ENCODE results near the gene FANCM. TPM values are rescaled to one million over a fixed set of nuclear protein-coding genes. Genes with fewer than 3 reads are reported as not detected.

FANCM gene
- total RNA-seq, 4 donors from 2014 or later, result 2.6 to 7.1 (median 3.2) TPM

GRCh38 chr14:45194964-45195363 lies 59.2 kb downstream of the FANCM start:
- no peak for DNase-seq (ENCODE audit: extremely low spot score)
- no peak overlapping the region for H3K27ac ChIP-seq (replicated peaks in 1 of 4)
- H3K27me3 ChIP-seq, result no peaks in the 10 kb centered on the region
- H3K9me3 ChIP-seq, result no peaks in the 10 kb centered on the region
- H3K36me3 ChIP-seq, result no peaks in the 10 kb centered on the region
- intact Hi-C loops (cut with DNase I), result no loop called here
- H3K4me3 ChIP-seq, result no peak overlapping the region
- H3K4me1 ChIP-seq, result peaks cover 0 to 14% (median 2%) of the 10 kb centered on the region in 4 donors
- 89% methylated on average over 4 of the region's 4 CpGs for WGBS
- TF ChIP-seq EP300 (IDR thresholded peaks at IDR 0.05) (no peak), CTCF (IDR thresholded peaks at IDR 0.05) (no peak), POLR2A (IDR thresholded peaks at IDR 0.05; ENCODE audit: low read depth) (no peak)

GRCh38 chr14:45198551-45198950 lies 62.8 kb downstream of the FANCM start:
- 44% methylated on average over 3 of the region's 3 CpGs for WGBS
- intact Hi-C loops (cut with DNase I), result no loop called here
- no peak overlapping the region for H3K27ac ChIP-seq (replicated peaks in 1 of 4)
- H3K9me3 ChIP-seq, result no peaks in the 10 kb centered on the region
- H3K27me3 ChIP-seq, result no peaks in the 10 kb centered on the region
- peaks cover 0 to 14% (median 2%) of the 10 kb centered on the region in 4 donors for H3K4me1 ChIP-seq
- no peak for DNase-seq (ENCODE audit: extremely low spot score)
- no peak overlapping the region for H3K4me3 ChIP-seq
- H3K36me3 ChIP-seq, result peaks cover 0 to 18% (median 0%) of the 10 kb centered on the region in 4 donors
- TF ChIP-seq CTCF (IDR thresholded peaks at IDR 0.05) (no peak), EP300 (IDR thresholded peaks at IDR 0.05) (no peak), POLR2A (IDR thresholded peaks at IDR 0.05; ENCODE audit: low read depth) (no peak), POLR2AphosphoS5 (IDR thresholded peaks at IDR 0.05) (no peak)

GRCh38 chr14:45199230-45199629 lies 63.5 kb downstream of the FANCM start:
- H3K27ac ChIP-seq (replicated peaks in 1 of 4), result no peak overlapping the region

GRCh38 chr14:45201905-45202304 lies 66.2 kb downstream of the FANCM start:
- Histone ChIP-seq H3K36me3 (peaks cover 0 to 32% (median 3%) of the 10 kb centered on the region in 4 donors), H3K4me3 (no peak overlapping the region), H3K27ac (replicated peaks in 1 of 4) (no peak overlapping the region), H3K27me3 (no peaks in the 10 kb centered on the region), H3K9me3 (no peaks in the 10 kb centered on the region), H3K4me1 (peaks cover 0 to 10% (median 0%) of the 10 kb centered on the region in 4 donors)
- TF ChIP-seq POLR2A (IDR thresholded peaks at IDR 0.05; ENCODE audit: low read depth) (no peak), CTCF (IDR thresholded peaks at IDR 0.05) (no peak), POLR2AphosphoS5 (IDR thresholded peaks at IDR 0.05) (no peak), EP300 (IDR thresholded peaks at IDR 0.05) (no peak)
- intact Hi-C loops (cut with DNase I), result no loop called here
- DNase-seq (ENCODE audit: extremely low spot score), result no peak
- 67% methylated on average over 1 of the region's 1 CpG for WGBS

More at GRCh38 chr14:45199230-45199629, 63.5 kb downstream of the FANCM start:
- 100% methylated on average over 1 of the region's 1 CpG for WGBS
- H3K9me3 ChIP-seq, result no peaks in the 10 kb centered on the region
- no peak for TF ChIP-seq POLR2A (IDR thresholded peaks at IDR 0.05; ENCODE audit: low read depth)
- TF ChIP-seq CTCF (IDR thresholded peaks at IDR 0.05), result no peak
- no peak for TF ChIP-seq EP300 (IDR thresholded peaks at IDR 0.05)
- TF ChIP-seq POLR2AphosphoS5 (IDR thresholded peaks at IDR 0.05), result no peak
- no peaks in the 10 kb centered on the region for H3K27me3 ChIP-seq
- peaks cover 0 to 18% (median 0%) of the 10 kb centered on the region in 4 donors for H3K36me3 ChIP-seq
- no peak for DNase-seq (ENCODE audit: extremely low spot score)
- intact Hi-C loops (cut with DNase I), result no loop called here
- peaks cover 0 to 14% (median 2%) of the 10 kb centered on the region in 4 donors for H3K4me1 ChIP-seq
- H3K4me3 ChIP-seq, result no peak overlapping the region

GRCh38 chr14:45204241-45204640 lies 68.5 kb downstream of the FANCM start:
- no peaks in the 10 kb centered on the region for H3K9me3 ChIP-seq
- intact Hi-C loops (cut with DNase I), result no loop called here
- H3K27ac ChIP-seq (replicated peaks in 1 of 4), result no peak overlapping the region
- no peak overlapping the region for H3K4me3 ChIP-seq
- no peaks in the 10 kb centered on the region for H3K4me1 ChIP-seq
- DNase-seq (ENCODE audit: extremely low spot score), result no peak
- no peaks in the 10 kb centered on the region for H3K27me3 ChIP-seq
- TF ChIP-seq POLR2A (IDR thresholded peaks at IDR 0.05; ENCODE audit: low read depth), result no peak
- no peak for TF ChIP-seq POLR2AphosphoS5 (IDR thresholded peaks at IDR 0.05)
- no peak for TF ChIP-seq CTCF (IDR thresholded peaks at IDR 0.05)
- no peak for TF ChIP-seq EP300 (IDR thresholded peaks at IDR 0.05)
- peaks cover 0 to 44% (median 9%) of the 10 kb centered on the region in 4 donors for H3K36me3 ChIP-seq
